Kidney tubule cell (primary cell): ENCODE data around the gene ZNRF2.
"Not testable (repeated sequence)": the region's sequence is repeated elsewhere in the genome, so short reads cannot be mapped to it uniquely, and the experiment has no call there.

Experiments used
- DNase-seq: peaks from one replicate; pipeline ENCODE4 v3.0.0-alpha.2; 2018; ENCODE audit warnings: low spot score

The ZNRF2 gene

GRCh38 chr7:30260246-30260768 is 24.1 kb upstream of the ZNRF2 start:
- no peak for DNase-seq

DNA sequence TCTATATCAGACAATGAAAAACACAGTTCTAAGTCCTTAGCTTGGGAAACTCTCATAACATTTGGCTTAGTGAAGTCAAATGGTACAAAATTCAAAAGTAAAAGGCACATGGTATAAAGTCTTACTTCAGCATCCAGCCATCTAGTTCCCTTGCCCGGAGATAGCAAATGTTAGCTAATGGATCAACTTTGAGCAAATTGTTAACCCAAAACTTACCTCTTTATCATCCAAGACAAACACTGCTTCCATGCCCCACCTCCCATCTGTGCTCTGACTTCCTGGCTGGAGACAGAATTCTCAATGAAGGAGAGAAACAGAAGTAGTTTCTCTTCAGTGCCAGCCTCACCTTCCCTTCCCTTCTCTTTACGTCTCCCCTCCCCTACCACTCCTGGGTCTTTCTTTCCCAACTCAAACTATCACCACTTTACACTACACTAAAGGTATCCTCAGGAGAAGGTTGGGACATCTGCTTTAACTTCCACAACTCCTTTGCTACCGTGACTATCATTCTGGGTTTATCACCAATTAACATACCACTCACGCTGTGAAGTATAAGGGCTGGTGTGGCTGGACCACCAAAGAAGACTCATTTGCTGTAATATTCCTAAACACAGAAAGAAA is 21.2 kb upstream of the ZNRF2 start:
- DNase-seq: peak; percentile 17

DNA sequence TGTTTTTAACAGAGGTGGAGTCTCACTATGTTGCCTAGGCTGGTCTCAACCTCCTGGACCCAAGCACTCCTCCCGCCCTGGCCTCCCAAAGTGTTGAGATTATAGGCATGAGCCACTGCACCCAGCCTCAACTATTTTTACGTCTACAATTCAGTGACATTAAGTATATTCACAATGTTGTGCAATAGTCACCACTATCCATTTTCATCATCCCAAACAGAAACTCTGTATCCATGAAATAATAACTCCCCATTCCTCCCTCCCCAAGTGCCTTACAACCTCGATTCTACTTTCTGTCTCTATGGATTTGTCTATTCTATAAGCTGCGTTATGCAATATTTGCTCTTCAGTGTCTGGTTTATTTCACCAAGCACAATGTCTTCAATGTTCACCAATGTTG is 20.3 kb upstream of the ZNRF2 start:
- DNase-seq: no peak

- DNase-seq: not testable (repeated sequence)
These were observed 19.2 kb upstream of the ZNRF2 start for GRCh38 chr7:30265189-30265588.

DNA sequence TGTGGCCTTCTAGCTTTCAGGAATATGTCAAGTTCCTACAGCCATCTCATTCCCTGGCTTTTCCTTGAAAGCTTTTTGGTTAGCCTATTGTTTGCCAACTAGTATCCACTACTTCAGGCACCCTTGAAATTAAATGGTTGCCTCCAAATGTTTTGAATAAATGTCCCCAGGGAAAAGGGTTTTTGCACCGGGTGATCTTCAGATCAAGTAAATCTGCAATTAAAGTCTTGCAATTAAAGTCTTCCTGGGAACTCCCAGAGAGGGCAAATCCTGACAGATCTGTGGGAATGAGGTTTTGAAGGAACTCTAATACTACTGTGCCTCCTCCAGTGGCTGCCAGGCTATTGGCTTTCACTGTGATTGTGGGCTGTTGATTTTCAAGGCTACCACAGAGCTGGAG is 17.7 kb upstream of the ZNRF2 start:
- DNase-seq: no peak

GRCh38 chr7:30268586-30268985 is 15.8 kb upstream of the ZNRF2 start:
- no peak for DNase-seq

- DNase-seq: no peak
These were observed 14.9 kb upstream of the ZNRF2 start for GRCh38 chr7:30269490-30269889.

DNA sequence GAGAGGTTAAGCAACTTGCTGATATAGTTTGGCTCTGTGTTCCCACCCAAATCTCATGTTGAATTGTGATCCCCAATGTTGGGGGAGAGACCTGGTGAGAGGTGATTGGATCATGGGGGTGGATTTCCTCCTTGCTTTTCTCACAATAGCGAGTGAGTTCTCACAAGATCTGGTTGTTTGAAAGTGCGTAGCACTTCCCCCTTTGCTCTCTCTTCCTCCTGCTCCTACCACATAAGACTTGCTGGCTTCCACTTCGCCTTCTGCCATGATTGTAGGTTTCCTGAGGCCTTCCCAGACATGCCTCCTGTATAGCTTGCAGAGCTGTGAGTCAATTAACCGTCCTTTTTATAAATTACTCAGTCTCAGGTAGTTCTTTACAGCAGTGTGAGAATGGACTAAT is 13.5 kb upstream of the ZNRF2 start:
- DNase-seq: no peak

- no peak for DNase-seq
These were observed 12.3 kb upstream of the ZNRF2 start for GRCh38 chr7:30272126-30272525.

DNA sequence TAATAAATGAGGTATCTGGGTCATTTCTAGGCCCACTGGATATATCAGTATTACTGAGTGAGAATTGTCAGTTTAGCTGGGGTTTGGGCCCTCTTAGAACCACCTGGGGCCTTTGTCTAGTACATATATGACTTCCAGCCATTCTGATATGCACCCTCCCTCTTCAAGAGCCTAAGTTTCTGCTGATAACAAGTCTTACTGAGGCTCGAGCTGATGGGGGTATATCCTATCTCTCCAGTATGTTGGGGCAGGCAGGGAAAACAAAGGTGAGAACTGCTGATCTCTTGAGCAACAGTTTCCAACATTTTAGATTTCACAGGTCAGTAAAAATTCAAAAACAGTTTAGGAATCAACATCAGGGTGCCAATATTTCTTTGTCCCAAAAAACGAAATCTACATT is 10.8 kb upstream of the ZNRF2 start:
- DNase-seq: no peak

GRCh38 chr7:30274641-30275040 is 9.8 kb upstream of the ZNRF2 start:
- no peak for DNase-seq

GRCh38 chr7:30276203-30276900 is 8.0 kb upstream of the ZNRF2 start:
- DNase-seq: peak; percentile 47

DNA sequence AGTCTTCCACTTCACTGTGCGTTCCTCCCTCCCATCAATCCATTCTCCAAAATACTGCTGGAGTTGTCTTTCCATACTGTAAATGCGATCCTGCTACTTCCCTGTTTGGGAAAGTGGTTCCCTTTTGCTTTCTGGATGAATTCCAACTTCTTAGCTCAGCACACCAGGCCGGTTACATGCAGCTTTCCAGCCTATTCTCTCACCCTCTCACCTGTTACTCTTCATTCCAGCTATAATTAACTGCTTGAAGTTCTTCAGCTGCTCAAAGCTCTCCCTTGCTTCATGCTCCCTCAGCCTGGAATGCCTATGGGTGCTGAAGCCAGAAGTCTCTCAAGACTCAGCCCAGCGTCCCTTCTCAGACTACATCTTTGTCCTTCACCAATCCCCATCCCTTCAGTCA is 6.0 kb upstream of the ZNRF2 start:
- DNase-seq: peak; percentile 22

GRCh38 chr7:30278849-30279652 is 5.3 kb upstream of the ZNRF2 start:
- peak; percentile 34 for DNase-seq

- no peak for DNase-seq
These were observed 4.8 kb upstream of the ZNRF2 start for GRCh38 chr7:30279653-30279904.

DNA sequence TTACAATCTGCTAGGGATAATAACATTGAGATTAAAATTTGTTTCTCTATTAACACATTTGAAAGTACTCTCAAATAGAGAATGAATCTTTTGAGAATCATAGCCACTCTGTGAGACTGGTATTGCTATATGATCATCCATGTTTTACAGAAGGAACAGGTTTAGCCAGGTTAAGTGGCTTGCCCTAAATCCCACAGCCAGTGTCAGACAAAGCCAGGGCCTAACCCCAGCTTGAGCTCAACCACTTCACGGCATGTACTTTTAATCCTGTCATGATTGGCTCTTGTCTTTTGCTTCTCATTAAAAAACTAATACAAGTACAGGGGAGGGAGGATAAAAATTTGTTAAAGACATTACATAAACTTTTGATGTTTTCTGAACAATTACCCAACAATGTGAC is 3.8 kb upstream of the ZNRF2 start:
- no peak for DNase-seq

DNA sequence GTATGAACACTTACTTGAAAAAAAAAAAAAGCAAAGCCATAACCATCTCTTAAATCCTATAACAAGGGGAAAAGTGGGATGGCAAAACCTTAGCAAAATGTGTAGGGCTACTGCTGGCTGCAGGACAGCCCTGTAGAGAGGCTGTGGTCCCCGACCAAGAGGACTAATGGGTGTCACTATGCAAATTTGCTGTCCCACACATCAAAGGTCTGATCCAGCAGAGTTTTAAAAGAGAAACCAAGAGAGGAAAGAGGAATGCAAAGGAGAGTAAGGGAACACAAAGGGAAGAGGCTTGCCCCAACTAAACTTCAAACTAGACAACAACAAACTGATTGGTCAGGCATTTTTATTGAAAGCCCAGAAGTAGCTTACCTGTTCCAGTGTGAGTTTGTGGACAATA is 3.1 kb upstream of the ZNRF2 start:
- DNase-seq: no peak

- DNase-seq: no peak
These were observed 2.6 kb upstream of the ZNRF2 start for GRCh38 chr7:30281791-30282190.

GRCh38 chr7:30282735-30283134 is 1.7 kb upstream of the ZNRF2 start:
- no peak for DNase-seq

GRCh38 chr7:30285067-30285535 is 704 bp downstream of the ZNRF2 start:
- DNase-seq: no peak

GRCh38 chr7:30285536-30286284 is 1.3 kb downstream of the ZNRF2 start:
- peak; percentile 71 for DNase-seq

DNA sequence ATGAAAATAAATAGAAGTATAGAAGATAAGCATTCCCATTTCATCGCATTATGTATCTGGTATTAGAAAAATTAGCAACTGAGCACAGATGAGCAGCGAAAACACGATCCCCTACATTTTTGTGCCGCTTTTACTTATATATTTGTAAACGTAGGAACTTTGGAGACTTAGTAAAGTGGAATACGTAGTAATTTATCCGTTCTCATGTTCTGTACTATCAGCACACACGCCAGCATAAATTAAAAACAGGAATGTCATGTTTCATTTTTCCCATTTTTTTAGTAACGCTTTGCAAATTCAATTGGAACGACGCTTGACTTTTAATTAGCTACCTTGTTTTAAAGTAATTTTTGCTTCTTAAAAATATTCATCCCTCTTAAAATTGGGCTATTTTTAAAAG is 2.4 kb downstream of the ZNRF2 start:
- DNase-seq: peak; percentile 20
